ENCODE measurements around the gene UHRF1.

UHRF1 gene

DNA sequence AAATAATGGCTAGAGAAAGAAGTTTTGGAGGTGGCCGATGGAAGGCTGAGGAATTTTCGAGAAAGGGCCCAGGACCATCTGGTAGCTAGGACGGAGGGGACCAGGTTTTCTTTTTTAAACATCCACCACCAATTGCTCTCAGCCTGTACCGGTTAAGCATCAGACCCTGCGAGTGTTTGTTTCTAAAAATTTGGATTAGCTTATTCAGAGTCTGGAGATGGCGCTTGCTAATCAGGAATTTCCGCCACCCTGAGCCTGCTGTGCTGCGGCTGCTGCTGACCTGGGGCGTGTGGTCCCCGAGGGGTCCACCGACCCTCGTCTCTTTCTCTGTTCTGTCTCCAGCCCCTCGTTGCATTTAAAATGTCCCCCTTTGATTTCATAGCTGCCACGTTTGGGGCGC, 2.0 kb downstream of the UHRF1 start:
- TF ChIP-seq, protein P1, sequence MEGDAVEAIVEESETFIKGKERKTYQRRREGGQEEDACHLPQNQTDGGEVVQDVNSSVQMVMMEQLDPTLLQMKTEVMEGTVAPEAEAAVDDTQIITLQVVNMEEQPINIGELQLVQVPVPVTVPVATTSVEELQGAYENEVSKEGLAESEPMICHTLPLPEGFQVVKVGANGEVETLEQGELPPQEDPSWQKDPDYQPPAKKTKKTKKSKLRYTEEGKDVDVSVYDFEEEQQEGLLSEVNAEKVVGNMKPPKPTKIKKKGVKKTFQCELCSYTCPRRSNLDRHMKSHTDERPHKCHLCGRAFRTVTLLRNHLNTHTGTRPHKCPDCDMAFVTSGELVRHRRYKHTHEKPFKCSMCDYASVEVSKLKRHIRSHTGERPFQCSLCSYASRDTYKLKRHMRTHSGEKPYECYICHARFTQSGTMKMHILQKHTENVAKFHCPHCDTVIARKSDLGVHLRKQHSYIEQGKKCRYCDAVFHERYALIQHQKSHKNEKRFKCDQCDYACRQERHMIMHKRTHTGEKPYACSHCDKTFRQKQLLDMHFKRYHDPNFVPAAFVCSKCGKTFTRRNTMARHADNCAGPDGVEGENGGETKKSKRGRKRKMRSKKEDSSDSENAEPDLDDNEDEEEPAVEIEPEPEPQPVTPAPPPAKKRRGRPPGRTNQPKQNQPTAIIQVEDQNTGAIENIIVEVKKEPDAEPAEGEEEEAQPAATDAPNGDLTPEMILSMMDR (IDR thresholded peaks at IDR 0.05; ENCODE audit: low read depth, low read length, missing control alignments): no peak
- in situ Hi-C loops (cut with HindIII; ENCODE audit: low sequenced_read_pairs): no loop called here
- H3K4me3 ChIP-seq (ENCODE audit: low read depth, low read length): peak overlapping the region; percentile 56
- no peak for DNase-seq (ENCODE audit: low read depth)

DNA sequence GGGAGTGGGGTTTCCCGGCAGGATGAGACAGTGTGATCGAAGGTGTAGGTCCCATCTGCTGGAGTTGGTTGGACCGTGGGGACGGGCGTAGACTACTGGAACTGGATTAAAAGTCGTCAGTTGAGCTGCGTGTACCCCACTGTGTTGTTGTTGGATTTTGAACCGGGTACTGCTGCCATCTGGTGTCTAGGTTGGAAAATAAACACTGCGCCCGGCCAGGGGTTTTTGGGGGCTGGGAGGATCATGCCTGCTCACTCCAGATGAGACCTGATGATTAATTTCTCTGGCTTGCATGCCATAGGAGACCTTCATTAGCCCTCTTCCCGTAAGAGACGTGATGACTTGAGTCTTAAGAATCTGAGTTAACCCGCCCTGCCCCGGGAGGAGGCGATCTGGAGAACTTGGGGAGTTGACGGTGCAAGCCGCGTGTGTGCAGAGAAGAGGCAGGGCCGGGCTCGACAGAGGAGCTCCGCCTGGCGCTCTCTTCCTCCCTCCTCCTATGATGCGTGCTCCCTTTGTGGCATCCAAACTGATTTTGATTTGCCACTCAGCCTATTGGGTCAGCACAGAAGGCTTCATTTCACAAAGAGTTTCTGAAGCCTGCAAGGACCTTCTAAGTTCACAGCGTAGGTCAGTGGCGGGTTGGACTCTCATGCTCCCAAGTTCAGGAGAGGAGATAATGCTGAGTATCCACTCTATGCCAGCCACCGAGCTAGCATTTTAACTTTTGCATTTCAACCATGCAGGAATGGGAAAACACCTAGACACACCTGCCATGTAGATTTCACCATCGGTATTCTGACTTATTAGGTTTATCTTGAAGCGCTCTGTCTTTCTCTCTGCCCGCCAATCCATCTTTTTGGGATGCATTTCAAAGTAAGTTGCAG, 2.7 kb downstream of the UHRF1 start:
- peak overlapping the region; percentile 56 for H3K4me3 ChIP-seq (ENCODE audit: low read depth, low read length)
- TF ChIP-seq, protein P1 (IDR thresholded peaks at IDR 0.05; ENCODE audit: low read depth, low read length, missing control alignments): peak; percentile 65
- in situ Hi-C loops (cut with HindIII; ENCODE audit: low sequenced_read_pairs): no loop called here
- DNase-seq (ENCODE audit: low read depth): peak; percentile 97

DNA sequence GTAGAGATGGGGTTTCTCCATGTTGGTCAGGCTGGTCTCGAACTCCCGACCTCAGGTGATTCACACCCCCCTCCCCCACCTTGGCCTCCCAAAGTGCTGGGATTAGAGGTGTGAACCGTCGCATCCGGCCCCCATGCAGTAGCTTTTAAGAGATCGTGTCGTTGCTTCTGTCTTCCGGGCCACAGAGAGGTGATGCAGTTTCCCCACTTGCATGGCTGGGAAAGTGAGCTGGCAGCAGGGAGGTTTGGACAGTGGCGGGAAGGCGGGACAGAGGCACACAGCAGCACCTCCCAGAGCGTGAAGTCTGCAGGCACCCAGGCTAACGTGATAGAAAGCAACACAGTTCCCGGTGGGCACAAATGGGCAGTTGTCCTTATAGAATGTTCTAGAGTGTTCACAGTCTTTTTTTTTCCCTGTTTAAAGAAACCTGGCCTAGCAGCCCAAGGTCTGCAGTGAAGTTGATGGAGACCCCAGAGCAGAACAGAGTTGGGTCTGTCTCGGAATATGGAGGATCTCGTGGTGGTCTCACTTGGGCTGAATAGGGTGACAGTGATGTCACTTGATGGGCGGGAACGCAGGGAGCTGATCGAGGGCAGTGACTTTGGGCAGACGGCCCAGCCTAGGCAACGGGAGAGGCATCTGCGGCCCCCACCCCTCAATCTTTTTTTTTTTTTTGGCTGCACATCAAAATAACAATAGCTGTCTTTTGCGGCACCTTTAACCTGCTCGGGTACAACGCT, 4.9 kb downstream of the UHRF1 start:
- TF ChIP-seq, protein P1 (IDR thresholded peaks at IDR 0.05; ENCODE audit: low read depth, low read length, missing control alignments): no peak
- in situ Hi-C loops (cut with HindIII; ENCODE audit: low sequenced_read_pairs): no loop called here
- no peak for DNase-seq (ENCODE audit: low read depth)
- peak overlapping the region; percentile 21 for H3K4me3 ChIP-seq (ENCODE audit: low read depth, low read length)

DNA sequence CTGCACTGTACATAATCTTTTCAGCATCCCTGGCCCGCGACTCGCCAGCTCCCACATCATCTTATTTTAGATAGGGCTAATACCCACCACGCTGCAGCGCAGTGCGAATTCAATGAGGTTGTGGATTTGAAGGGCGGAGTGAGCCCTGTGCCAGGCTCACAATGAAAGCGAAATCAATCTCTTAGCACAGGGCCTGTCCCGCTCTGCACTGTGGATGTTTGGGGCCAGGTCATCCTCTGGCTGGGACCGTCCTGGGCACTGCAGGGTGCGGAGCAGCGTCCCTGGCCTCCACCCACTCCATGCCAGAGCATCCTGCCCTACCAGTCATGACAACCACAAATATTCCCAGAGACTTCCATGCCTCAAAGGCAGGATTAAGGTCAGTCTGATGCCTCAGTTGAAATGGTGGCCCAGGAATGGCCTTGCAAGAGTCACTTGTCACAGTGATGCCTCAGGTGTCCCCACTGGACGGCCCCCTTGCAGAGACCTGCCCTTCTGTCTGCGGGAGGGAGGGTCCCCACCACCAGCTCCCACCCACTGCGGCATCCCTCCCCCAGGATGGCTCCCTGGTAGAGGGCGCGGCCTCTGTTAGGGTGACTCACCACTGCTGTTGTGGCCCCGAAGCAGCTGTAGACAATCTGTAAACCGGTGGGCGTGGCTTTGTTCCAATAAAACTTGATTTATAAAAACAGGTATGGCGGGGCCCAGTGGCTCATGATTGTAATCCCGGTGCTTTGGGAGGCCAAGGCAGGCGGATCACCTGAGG, 5.6 kb downstream of the UHRF1 start:
- DNase-seq (ENCODE audit: low read depth): no peak
- TF ChIP-seq, protein P1 (IDR thresholded peaks at IDR 0.05; ENCODE audit: low read depth, low read length, missing control alignments): no peak
- in situ Hi-C loops (cut with HindIII; ENCODE audit: low sequenced_read_pairs): no loop called here
- H3K4me3 ChIP-seq (ENCODE audit: low read depth, low read length): peak overlapping the region; percentile 21

DNA sequence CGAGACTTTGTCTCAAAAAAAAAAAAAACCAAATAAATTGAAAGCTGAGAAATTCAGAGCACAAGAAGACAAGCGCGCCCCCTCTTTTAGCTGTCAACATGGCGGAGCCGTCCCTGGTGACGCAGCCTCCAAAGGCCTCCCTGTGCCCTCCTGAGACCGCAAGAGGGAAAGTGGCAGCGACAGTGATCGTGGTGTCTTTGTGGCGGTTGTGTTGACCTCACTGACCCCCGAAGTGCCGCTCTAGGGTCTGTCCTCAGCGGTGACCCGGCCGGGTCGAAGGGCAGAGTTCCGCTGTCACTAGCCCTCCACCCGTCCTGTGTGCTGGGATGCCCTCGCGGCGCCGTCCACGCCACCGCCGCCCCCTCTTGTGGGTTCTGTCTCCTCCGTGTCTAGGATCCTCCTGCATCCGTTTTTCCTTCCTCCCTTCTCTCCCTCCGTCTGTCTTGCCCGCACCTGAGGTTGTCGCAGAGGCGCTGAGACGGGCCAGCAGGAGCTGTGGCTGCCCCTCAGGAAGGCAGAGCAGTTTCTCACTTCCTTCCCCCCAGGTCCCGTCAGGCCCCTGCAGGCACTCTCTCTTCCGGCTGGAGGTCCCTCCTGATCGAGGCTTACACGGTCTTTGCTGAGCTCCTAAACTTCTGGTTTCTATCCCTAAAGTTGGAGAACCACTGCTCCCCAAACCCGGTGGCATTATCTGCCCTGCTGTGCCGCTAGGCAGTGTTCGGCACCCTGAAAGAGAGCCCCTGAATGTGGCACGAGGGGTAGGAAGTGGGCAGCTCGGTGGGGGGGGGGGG, 7.2 kb downstream of the UHRF1 start:
- H3K4me3 ChIP-seq (ENCODE audit: low read depth, low read length): no peak overlapping the region
- no peak for DNase-seq (ENCODE audit: low read depth)
- TF ChIP-seq, protein P1 (IDR thresholded peaks at IDR 0.05; ENCODE audit: low read depth, low read length, missing control alignments): no peak
- in situ Hi-C loops (cut with HindIII; ENCODE audit: low sequenced_read_pairs): no loop called here
